ENCODE data around the gene EDC4.
"Not testable (repeated sequence)": the region's sequence is repeated elsewhere in the genome, so short reads cannot be mapped to it uniquely, and the experiment has no call there.

EDC4 gene

GRCh38 chr16:67853670-67854069, 19.2 kb upstream of the EDC4 start:
- no peak for DNase-seq

DNA sequence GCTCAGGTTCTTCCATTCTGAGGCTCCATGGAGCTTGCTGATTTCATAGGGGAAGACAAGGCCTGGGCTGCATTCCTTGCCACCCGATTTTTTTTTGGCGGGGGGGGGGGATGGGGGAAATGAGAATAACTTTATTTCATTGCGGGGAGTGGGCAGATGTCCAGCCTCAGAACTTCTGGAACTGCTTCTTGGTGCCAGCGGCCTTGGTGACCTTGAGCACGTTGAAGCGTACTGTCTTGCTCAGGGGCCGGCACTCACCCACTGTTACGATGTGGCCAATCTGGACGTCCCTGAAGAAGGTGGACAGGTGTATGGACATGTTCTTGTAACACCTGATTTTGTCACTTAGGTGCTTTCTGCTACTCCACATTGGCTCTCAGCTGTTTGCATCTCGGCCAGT, 17.1 kb upstream of the EDC4 start:
- no peak for DNase-seq

- no peak for DNase-seq
These were observed 15.8 kb upstream of the EDC4 start for GRCh38 chr16:67856927-67857546.

DNA sequence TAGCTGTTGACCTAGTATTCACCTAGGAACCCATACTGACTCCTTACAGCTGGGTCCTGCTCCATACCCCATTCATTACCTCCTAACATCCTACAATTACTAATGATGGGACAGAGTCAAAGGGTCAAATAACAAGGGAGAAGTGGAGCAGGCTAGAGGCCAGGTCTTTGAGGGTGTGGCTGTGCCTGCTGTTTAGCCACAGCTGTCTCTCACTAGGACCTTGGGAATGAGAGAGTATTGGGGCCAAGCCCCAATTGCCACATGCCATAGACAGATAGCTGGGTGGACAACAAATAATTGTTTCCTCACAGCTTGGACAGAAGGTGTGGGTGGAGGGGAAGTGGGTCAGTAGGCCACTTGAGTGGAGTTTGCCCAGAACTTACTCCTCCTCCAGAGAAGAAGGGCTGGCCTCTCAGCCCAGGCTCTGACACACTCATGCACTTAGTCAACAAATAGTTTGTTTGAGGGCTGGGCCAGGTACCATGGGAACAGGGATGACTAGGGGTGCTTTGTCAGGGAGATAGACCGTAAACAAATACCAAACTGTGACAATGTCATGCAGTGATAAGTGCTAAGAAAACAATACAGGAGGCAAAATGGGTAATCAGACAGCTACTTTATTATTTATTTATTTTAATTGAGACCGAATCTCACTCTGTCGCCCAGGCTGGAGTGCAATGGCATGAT, 15.2 kb upstream of the EDC4 start:
- no peak for DNase-seq

- DNase-seq, result no peak
These were observed 14.4 kb upstream of the EDC4 start for GRCh38 chr16:67858500-67858899.

DNA sequence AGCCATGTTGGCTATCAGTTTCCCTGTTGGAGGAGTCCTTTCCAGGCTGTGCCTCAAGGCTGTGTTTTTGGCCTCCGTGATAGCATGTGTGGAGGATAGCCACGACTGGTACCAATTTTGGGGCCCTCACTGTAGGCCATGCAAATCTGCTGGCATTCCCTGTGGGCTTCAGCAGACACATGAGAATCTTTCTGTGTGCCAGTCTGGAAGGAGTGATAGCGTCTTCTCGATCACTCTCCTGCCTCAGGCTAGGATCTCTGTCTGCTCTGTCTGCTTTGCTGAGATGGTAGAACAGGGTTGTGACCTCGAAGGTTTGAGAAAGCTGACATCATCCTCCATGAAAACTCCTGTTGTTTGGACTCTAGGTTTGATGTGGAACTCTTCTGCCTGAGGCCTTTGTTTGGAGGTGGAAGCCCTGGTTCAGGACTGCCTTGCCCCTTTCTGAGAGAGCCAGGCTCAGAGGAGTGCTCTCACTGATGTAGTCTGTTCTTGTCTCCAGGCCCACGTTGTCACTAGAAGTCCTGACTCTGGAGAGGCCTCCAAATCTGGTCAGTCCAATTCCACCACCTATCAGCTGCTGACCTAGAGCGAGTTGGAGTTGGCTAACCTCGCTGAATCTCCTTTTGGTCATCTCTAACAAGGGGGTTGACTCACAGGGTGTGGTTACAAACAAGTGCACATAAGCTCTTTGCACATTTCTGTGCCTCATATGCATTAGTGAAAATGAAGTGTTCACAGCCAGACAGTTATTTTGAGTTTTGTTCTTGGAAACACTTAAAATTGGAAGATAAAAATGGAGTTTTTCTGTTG, 12.1 kb upstream of the EDC4 start:
- no peak for DNase-seq

DNA sequence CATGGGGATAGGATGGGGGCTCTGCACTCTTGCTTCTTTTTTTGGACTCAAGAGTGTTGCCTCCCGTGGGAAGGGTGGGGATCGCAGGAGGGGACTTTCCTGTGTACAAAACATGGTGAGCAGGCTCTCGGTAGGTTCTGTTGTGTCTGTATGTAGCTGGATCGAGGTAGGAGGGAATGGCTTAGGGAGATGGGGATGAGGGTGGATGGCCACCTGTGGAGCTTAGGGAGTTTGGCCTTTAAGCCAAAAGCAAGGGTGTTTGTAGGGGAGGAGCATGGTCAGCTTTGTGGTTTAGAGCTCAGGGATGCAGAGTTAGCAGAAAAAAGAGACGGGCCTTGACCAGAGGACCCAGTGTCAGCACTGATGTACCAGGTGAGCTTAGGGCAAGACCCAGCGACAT, 11.0 kb upstream of the EDC4 start:
- DNase-seq, result no peak

DNA sequence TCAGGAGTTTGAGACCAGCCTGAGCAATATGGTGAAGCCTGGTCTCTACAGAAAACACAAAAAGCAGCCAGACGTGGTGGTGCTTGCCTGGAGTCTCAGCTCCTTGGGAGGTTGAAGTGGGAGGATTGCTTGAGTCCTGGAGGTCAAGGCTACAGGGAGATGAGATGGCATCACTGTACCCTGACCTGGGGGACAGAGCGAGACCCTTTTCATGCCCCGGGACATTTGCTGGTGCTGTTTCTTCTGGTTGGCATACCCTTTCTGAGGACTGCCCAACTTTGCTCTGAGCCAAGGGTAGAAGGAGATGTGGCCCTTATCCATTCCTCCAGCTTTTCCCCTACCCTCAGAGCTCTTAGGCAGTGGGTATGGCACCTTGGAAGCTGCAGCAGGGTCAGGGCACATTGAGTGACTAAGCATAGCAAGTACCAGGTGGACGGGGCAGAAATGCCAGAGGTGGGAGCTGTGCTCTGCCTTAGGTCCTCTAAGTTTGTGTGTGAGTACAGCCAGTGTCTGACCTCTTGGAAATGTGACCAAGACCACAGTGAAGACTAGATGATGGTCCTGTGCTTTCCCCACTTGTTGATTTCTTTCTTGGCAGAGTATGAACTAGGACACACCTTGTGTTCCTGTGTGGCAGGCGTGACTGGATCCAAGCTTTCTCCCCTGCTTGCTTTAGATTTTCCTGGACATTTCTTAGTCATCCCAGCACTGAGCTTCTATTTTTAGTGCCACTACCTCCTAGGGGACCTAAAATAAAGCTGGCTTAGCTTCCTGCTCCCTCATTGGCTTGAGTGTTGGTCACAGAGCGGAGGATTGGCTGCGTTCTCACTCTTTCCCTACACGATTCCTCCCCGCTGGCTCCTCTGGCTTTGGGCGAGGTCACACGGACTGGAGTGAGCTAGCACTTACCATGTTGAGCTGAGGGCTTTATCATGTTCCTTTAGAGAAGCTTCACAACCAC, 9.9 kb upstream of the EDC4 start:
- DNase-seq, result no peak

DNA sequence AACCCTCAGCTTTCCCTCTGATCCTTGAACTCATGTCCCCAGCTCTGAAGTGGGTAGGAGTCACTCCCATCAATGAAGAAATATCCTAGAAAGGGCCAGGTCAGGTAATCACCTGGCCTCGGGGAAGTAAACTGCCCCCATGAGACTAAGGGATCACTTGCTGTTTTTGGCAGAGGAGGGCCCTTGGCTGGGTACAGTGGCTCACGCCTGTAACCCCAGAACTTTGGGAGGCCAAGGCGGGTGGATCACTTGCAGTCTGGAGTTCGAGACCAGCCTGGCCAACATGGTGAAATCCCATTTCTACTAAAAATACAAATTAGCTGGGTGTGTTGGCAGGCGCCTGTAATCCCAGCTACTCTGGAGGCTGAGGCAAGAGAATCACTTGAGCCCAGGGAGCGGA, 8.8 kb upstream of the EDC4 start:
- not testable (repeated sequence) for DNase-seq

- no peak for DNase-seq
These were observed 8.3 kb upstream of the EDC4 start for GRCh38 chr16:67864594-67864993.

DNA sequence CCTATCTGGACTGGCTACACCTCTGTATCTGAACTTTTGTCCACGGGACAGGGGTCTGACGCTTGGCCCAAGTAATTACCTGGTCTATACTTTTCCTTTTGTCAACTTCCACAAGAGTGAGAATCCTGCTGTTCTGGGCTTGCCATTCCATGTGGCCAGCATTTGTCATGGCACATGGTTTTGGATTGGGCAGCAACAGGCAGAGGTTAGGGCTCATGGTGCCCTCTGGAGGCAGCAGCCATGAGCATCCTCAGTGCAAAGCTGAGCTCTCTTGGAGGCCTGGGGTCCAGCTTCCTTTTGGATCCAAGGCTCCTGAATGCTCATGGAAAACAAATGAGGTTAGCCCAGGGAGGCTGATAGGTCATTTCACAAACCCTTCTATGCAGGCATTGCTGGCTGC, 7.5 kb upstream of the EDC4 start:
- DNase-seq, result no peak

DNA sequence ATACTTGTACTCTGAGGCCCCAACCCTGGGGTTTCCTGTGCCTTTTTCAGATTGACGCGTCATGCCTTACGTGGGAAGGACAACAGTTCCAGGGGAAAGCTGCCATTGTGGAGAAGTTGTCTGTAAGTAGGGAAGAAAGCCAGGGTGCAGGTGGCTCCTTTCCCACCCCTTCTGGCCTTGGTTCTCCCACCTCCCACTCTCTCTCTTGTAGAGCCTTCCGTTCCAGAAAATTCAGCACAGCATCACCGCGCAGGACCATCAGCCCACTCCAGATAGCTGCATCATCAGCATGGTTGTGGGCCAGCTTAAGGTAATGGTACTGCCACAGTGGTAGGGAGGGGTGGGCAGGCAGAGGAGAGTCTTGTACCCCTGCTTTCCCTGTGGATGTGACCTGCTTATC, 4.6 kb upstream of the EDC4 start:
- DNase-seq, result no peak

DNA sequence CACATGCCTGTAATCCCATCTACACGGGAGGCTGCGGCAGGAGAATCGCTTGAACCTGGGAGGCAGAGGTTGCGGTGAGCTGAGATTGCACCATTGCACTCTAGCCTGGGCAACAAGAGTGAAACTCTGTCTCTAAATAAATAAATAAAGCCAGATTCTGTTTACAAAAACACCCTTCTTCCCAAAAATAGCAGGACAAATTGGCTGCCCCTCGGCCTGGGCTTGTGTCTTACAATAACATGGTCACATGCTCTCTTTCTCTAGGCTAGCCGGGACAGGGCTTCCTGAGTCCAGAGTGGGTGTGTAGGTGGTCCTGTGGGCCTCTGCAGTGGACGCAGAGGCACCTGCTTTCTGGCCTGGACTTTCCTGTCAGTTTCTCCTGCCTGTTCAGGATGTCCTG, 3.2 kb upstream of the EDC4 start:
- DNase-seq, result no peak

GRCh38 chr16:67871256-67871655, 1.6 kb upstream of the EDC4 start:
- DNase-seq, result no peak

GRCh38 chr16:67872131-67872630, 671 bp upstream of the EDC4 start:
- DNase-seq, result no peak

DNA sequence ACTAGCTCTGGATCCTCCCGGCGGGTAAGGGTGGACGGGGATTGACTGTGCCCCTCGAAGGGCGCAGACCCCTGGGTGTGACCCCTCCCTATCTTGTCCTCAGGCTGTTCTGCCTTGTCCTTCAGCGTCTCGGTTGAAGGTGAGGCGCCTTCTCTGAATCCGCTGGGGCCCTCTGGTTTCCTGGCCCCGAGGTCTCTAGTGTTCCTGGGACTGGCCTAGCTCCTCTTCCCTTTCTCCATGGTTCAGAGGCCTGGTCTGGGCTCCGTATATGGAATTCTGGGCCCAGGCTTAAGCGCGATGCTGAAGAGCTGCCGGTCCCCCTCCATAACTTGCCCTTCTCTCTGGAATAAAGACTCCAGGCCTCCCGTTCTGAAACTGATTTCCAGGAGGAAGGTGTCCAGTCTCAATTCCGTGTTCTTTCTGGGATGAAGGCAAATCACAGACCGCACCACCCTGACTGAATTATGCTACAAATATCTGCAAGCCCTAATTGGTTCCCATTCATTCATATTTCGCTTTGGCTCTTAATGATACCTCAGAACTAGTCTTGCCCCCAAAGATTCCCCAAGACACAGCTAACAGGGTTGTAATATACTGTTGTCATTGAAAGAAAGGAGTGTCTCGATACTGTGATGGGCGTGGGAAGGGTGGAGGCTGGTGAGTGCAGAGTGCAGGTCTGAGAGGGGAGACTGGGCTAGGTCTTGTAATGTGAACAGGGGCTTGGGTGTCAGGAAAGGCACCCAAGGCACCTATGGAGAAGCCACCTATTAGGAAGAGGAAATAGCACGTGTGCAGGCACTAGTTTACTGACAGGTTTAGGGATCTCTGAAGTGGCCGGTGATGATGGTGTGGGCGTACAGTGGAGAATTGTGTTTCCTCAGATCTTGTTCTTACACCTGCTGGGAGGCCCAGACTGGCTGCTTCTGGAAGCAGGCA, 851 bp downstream of the EDC4 start:
- no peak for DNase-seq

- no peak for DNase-seq
These were observed 1.5 kb downstream of the EDC4 start for GRCh38 chr16:67874372-67874771.

GRCh38 chr16:67877064-67877463, 4.2 kb downstream of the EDC4 start:
- DNase-seq, result no peak

DNA sequence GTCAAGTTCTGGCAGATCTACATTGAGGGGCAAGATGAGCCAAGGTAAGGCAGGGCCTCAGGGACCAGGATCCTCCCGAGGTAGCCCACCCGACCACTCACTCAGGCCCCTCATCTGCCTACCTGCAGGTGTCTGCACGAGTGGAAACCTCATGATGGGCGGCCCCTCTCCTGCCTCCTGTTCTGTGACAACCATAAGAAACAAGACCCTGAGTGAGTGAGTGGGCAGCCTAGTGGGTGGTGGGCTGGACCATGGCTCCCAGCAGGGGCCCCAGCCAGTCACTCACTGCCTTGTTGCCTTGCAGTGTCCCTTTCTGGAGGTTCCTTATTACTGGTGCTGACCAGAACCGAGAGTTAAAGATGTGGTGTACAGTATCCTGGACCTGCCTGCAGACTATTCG, 5.4 kb downstream of the EDC4 start:
- no peak for DNase-seq

DNA sequence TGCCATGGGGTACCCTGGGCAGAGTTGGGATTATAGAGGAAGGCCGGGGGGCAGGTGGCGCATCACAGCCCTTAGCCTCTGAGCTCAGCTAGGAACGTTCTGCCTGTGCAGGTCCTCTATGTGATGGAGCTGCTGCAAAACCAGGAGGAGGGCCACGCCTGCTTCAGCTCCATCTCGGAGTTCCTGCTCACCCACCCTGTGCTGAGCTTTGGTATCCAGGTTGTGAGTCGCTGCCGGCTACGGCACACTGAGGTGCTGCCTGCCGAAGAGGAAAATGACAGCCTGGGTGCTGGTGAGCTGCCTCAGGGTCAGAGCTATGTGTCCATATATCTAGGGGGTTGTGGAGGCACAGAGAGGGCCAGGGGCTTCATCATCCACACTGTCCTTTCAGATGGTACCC, 6.0 kb downstream of the EDC4 start:
- DNase-seq, result no peak

DNA sequence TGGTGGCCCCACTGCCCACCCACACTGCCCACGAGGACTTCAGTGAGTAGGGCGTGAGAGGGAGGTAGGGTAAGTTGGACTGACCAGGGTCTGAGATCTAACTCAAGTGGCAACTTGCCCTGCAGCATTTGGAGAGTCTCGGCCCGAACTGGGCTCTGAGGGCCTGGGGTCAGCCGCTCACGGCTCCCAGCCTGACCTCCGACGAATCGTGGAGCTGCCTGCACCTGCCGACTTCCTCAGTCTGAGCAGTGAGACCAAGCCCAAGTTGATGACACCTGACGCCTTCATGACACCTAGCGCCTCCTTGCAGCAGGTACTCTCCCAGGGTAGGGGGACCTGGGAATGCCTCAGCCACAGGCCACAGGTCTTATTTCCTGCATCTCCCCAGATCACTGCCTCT, 6.6 kb downstream of the EDC4 start:
- no peak for DNase-seq

DNA sequence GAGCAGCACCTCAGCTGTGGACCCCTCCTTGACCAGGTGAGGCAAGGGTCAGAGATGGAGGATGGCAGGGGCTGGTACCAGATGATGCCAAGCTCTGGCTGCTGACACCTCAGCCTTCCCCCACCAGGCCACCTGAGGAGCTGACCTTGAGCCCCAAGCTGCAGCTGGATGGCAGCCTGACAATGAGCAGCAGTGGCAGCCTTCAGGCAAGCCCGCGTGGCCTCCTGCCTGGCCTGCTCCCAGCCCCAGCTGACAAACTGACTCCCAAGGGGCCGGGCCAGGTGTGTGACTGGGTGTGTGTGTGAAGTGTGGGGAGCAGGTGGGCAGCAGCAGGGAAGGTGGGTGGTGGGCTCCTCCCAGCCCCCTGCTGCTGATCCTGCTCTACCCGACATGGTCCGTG, 7.1 kb downstream of the EDC4 start:
- no peak for DNase-seq
